AG10803 (cell line): ENCODE data around the gene PPIL4.

Experiments
- DNase-seq: peaks from one replicate; pipeline ENCODE4 v3.0.0; 2010; ENCODE audit warnings: low read depth
- H3K4me3 ChIP-seq: 2 replicates; pipeline ENCODE4 v1.5.1; 2011; ENCODE audit warnings: mild to moderate bottlenecking, low read length, control low read depth
- TF ChIP-seq, protein P1 (sequence below): conservative IDR thresholded peaks from 2 replicates; pipeline ENCODE4 v1.5.1; 2011; ENCODE audit warnings: mild to moderate bottlenecking, low read length, control low read depth, inconsistent platforms

PPIL4 gene

DNA sequence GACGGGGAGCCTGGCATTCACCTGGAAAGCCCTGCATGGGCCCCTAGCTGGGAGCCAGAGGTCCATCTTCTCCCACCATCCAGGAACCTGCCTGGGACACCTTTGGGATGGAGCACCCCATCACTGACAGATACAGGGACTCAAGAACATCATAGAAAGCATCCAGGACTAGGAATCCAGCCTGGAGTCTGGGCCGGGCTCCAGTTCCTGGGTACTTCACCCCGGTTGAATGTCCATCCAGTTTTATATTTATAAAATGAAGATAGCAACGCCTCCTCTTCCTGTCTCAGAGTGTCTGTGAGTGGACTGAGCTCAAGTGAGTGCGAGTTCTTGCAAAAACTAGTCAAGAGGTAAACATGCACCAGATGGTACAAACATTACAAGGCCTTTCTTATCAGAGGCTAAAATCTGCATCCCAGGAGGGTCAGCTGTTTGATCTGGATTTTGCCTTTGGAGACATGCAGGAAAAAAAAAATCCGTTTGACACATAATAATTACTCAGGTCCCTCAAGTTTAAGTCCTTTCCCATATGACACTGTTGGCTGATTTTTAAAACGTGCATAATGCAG, 88.4 kb downstream of the PPIL4 start:
- no peak for DNase-seq
- TF ChIP-seq, protein P1, sequence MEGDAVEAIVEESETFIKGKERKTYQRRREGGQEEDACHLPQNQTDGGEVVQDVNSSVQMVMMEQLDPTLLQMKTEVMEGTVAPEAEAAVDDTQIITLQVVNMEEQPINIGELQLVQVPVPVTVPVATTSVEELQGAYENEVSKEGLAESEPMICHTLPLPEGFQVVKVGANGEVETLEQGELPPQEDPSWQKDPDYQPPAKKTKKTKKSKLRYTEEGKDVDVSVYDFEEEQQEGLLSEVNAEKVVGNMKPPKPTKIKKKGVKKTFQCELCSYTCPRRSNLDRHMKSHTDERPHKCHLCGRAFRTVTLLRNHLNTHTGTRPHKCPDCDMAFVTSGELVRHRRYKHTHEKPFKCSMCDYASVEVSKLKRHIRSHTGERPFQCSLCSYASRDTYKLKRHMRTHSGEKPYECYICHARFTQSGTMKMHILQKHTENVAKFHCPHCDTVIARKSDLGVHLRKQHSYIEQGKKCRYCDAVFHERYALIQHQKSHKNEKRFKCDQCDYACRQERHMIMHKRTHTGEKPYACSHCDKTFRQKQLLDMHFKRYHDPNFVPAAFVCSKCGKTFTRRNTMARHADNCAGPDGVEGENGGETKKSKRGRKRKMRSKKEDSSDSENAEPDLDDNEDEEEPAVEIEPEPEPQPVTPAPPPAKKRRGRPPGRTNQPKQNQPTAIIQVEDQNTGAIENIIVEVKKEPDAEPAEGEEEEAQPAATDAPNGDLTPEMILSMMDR, result no peak
- H3K4me3 ChIP-seq, result no peak overlapping the region

DNA sequence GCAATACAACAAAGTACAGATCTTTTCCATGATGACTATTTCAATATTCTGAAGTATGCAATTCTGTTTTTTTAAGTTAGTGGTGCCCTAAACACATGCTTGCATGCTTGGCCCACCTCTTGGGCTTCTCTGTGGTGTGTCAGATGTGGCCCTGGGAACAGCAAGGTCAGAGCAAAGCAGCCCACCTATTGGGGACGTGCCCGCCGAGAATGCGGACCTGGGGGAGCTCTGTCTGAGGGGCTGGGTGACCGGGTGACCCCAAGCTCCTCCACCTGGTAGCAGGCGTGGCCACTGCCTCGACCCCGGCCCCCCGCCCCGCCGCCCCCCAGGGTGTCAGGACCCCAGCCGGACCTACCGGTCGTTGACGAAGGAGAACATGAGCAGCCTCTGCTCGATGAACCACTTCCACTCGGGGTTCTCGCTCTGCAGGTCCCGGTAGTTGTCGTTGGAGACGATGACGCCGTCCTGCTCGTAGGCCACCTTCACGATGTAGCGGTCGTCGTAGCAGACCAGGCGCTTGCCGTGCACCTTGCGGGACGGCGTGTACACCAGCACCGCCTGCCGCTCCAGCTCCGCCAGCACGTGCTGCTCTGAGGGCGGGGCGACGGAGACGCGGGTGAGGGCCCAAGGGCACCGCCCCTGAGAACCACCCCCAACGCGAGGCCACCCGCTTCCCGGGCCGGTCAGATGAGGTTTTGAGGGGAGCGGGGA, 89.4 kb downstream of the PPIL4 start:
- H3K4me3 ChIP-seq, result no peak overlapping the region
- no peak for DNase-seq
- TF ChIP-seq, protein P1, result no peak

DNA sequence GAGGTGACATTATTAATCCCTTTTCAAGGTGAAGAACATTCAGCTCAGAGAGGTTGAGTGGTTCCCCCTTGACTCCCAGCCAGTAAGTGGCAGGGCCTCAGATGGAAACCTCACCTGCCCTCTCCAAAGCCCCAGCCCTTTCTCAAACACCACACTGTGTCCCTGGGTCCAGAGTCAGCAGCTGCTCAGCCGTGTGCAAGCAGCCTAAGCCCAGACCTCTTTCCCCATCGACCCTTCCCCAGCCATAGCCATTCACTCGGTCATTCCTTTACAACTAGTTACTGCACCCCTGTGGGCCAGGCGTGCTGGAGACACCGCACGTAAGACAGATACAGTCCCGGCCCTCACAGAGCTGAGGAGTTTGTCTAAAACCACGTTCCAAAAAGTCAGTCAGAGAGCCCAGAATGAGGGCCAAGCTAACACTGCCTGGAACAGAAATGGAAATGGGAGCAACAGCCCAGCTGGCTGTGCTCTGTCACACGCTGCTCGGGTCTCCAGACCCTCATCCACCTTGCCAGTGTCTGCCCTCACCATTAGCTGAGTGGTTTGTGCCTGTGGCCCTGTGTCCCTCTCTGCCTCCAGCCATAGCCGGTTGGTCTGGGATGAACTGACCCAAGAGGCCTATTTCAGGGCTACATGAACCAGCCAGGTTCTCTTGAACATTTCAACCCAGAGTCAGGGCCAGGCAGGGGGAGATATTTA, 90.7 kb downstream of the PPIL4 start:
- H3K4me3 ChIP-seq, result no peak overlapping the region
- TF ChIP-seq, protein P1, result no peak
- no peak for DNase-seq
